ENCODE measurements around the gene CMYA5. TPM values are rescaled to one million over a fixed set of nuclear protein-coding genes. Genes with fewer than 3 reads are reported as not detected.
"Not testable (repeated sequence)": the region's sequence is repeated elsewhere in the genome, so short reads cannot be mapped to it uniquely, and the experiment has no call there.

The CMYA5 gene
- polyA plus RNA-seq, 3 donors: 16.7 to 21.7 (median 20.6) TPM

DNA sequence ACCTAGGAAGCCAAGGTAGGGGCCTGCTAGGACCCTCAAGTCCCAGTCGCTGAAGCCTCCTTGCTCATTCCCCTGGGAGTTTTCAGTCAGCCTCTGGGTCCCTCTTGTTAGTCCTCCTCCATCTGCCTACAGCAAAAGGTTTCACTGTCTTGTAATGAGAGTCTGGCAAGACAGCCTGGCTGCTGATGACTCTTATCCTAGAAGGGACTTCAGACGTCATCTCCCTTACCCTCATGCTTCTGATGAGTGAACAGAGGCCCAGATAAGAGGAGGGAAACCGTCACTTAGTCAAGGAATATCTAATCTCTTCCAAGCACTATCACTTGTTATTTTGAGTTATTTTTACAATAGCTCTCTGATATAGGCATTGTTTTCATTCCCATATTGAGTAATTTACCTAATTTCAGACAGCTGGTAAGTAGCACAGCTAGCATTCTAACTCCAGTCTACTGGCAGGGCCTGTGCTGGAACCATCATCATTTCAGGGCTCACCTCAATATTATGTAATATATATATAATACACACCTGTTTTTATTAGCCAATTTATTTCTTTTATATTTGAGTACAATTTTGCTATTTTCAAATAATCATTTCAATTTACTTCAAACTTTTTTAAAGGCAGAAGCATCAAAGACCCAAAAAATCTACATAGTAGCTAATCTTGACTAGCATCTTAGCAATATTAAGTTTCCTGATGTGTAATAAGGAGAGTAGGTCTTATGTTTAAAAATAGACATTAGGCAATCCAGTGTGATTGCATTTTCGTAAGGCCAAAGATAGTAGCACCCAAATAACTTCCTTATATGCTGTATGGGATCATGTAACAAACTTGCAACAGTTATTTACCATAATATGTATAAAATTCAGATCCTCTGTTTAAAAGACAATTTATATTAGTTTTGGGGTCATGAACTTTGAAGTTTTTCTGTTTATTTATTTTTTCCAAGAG, 7.9 kb downstream of the CMYA5 start:
- DNase-seq (ENCODE audit: extremely low read depth in 1 of 11, low read depth in 9 of 11, low spot score in 4 of 11): no peak

DNA sequence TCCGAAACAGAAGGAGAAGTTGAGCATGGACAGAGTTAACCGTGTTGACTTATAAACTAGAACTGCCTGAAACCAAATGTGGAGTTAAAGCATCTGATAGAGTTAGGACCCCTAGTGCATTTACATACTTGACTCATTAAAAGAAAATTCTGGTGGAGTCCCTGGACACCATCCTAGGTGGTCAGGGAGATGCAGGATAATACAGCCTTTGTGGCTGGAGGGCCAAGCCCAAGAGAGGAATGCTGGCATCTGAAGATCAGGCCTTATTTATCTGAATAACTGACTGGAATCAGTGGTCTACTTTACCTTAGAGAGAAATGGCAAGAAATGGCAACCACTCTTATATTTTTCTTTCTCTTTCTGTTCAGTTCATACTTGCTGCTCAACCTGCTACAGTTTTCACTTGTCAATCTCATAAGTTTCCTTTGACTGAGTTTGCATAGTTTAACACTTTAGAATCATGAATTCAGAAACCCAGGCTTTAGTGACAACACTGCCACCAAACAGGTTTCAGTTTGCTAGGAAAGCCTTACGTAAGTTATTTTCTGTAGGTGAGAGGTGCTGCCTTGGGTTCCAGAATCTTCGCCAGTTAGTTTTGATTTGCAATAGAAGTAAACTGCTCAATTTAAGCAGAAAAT, 10.2 kb downstream of the CMYA5 start:
- no peak for DNase-seq (ENCODE audit: extremely low read depth in 1 of 11, low read depth in 9 of 11, low spot score in 4 of 11)

DNA sequence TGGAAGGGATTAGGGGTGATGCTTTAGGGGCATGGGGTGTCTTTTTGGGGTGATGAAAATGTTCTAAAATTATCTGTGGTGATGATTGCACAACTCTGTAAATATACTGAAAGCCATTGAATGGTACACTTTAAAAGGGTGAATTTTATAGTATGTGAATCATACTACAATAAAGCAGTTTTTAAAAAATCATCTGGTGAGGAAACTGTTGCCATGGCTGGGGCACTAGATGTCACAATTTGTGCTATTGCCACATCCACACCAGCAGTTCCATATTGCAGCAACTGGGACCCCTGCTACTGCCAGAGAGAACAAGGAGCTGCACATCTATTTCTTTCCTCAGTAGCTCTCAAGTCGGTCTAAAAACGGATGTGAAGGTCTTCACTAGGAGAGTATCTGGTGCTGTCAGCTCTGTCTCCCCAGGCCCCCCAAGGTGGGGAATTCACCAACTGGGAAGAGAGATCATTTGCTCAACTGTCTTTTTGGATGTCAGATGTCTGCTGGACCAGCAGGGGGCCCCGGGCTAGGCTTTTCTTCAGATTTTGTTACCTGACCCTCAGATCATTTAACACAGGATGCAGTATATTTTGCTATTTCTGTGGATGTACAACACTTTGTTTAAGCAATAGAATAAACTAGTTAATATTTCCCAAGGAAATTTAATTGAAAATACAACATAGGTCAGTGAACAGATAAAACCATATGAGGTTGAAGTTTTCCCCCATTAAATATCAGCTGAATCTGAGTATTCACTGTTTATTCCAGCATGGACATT, 13.2 kb downstream of the CMYA5 start:
- DNase-seq (ENCODE audit: extremely low read depth in 1 of 11, low read depth in 9 of 11, low spot score in 4 of 11): no peak

DNA sequence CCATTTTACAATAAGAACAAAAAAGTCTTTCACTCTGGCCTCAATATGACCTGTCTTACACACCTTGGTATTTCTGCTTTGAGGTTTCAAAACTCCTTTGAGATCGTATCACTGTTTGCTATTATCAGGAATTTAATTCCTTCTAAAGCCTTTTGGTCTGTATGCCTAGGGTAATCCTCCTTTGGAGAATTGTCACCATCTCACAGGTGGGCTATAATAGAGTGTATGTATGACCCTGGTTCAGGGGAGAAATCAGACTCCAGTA, 13.7 kb downstream of the CMYA5 start:
- no peak for DNase-seq (ENCODE audit: extremely low read depth in 1 of 11, low read depth in 9 of 11, low spot score in 4 of 11)

DNA sequence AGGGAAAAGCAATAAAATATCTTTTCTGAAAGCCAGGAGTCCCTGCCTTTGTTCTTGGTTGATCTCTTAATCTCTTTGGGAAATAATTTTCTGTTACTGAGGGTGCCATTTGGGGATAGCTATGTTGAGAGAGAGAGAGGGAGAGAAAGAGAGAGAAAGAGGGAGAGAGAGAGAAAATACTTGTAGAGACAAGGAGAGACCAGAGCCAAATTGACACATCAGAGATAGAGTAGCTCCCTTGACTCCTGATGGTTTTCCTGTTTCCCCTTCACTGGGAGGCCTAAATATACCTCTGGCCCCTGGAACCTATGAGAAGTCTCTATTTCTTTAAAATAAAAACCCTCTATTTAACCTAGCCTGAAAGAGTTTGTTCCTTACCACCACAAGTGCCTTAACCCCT, 14.9 kb downstream of the CMYA5 start:
- no peak for DNase-seq (ENCODE audit: extremely low read depth in 1 of 11, low read depth in 9 of 11, low spot score in 4 of 11)

DNA sequence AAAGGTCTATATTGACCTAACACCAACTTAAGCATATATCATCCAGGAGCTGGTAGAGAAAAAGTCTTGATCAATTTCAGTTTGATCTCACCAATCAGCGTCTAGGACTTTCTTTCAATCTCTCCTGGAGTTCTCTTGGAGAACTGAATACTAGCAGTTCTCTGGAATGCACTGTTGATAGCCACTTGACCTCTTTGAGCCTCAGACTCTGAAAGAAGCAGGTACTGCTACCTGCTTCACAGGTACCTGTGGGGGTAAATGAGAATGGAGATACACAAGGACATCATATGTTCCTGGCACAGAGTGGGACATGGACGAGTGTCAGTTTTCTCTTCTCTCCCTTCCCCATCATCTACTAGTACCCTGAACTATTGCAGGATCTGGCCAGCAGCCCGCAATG, 16.0 kb downstream of the CMYA5 start:
- no peak for DNase-seq (ENCODE audit: extremely low read depth in 1 of 11, low read depth in 9 of 11, low spot score in 4 of 11)

DNA sequence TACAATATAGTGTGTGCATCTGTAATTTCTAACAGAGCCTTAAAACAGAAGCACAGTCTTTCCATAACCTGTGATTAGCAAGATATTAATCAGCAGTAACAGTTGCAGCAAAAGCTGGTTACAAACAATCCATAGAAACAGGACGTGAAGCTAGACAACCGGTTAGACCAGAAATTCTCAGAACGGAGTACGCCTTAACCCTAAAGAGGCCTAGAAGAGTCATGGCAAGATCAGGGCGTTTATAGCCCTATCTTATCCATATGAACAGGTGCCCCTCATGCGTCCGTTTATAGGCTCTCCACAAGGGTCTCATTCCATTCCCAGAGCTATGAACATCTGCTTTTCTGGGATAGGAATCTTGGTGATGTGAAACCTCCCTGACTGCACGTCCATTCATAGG, 16.7 kb downstream of the CMYA5 start:
- not testable (repeated sequence) for DNase-seq (ENCODE audit: extremely low read depth in 1 of 11, low read depth in 9 of 11, low spot score in 4 of 11)

DNA sequence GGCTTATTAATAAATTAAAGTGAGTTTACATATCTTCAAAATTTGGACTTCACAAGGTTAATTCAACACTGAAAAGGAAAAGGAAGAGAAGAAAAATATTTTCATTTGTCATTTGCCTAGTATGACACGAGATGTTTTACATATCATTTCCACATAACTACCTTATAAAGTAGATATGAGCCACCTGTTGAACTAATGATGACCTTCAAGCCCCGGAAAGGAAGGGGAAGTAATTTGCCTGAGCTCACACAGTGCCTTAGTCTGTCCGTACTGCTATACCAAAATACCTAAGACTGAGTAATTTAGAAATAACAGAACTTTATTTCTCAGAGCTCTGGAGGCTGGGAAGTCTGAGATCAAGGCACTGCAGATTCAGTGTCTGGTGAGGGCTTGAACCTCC, 17.9 kb downstream of the CMYA5 start:
- DNase-seq (ENCODE audit: extremely low read depth in 1 of 11, low read depth in 9 of 11, low spot score in 4 of 11): no peak

DNA sequence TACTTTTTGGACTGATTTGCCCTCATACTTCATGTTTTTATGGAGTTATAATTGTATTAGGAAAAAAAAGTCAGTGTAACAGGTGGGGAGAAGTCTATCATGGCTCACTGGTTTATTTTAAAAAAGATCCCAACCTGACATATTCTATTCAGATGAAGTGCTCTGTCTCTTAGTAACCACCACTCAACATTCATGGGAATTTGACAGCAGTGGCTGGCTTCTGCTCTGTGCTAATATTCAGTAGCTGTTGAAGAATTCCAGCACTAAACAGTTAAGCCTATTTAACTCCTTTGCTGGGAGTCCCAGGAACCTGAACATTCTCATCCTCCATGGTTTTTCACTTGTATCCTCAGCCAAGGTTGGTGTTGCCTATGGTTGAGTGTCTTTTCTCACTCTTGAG, 23.1 kb downstream of the CMYA5 start:
- no peak for DNase-seq (ENCODE audit: extremely low read depth in 1 of 11, low read depth in 9 of 11, low spot score in 4 of 11)

DNA sequence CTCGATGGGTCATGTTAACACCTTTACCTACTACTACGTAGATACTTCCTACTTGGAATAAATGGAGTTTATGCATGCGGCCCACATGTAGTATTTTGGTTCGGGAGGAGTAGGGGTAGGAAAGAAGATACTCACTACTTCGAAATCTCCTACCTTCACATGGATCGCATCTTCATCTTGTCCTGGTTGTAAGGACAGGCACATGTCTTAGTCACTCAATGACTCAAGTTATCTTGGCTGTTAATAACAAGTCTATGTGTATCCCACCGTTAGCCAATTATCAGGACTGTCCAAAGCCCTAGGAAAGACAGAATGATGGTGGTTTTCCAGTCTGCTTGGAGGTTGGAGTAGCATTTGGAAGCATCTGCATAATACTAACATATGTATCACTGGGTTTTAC, 24.1 kb downstream of the CMYA5 start:
- no peak for DNase-seq (ENCODE audit: extremely low read depth in 1 of 11, low read depth in 9 of 11, low spot score in 4 of 11)

DNA sequence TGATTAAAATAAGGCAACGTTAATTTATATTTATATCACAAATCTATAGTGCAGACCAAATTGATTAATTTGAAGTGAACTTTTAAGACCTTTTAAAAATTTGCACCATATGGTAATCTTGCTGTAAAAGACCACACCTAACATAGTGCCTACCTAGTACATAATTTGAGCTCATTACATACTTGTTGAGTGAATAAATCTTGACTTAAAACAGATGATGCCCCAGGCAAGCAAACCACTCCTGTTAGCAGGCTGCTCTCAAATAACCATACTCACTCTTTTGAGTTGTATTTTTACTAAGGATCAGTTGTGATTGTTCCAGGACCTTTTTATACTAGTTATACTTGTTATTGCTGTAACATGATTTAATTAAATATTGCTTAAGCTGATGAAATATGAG, 27.2 kb downstream of the CMYA5 start:
- no peak for DNase-seq (ENCODE audit: extremely low read depth in 1 of 11, low read depth in 9 of 11, low spot score in 4 of 11)

DNA sequence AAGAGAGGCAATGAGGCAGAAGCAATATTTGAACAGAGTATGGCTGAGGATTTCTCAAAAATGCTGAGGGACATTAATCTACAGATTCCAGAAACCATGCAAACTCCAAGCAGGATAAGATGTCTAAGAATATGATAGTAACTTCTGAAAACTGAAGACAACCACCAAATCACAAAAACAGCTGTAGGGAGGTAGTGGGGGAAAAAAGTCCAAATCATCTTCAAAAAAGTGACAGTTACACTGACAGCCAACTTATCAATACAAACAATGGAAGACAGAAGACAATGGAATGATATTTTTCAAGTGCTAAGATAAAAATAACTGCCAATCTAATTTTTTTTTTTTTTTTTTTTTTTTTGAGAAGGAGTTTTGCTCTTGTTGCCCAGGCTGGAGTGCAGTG, 30.5 kb downstream of the CMYA5 start:
- DNase-seq (ENCODE audit: extremely low read depth in 1 of 11, low read depth in 9 of 11, low spot score in 4 of 11): no peak

DNA sequence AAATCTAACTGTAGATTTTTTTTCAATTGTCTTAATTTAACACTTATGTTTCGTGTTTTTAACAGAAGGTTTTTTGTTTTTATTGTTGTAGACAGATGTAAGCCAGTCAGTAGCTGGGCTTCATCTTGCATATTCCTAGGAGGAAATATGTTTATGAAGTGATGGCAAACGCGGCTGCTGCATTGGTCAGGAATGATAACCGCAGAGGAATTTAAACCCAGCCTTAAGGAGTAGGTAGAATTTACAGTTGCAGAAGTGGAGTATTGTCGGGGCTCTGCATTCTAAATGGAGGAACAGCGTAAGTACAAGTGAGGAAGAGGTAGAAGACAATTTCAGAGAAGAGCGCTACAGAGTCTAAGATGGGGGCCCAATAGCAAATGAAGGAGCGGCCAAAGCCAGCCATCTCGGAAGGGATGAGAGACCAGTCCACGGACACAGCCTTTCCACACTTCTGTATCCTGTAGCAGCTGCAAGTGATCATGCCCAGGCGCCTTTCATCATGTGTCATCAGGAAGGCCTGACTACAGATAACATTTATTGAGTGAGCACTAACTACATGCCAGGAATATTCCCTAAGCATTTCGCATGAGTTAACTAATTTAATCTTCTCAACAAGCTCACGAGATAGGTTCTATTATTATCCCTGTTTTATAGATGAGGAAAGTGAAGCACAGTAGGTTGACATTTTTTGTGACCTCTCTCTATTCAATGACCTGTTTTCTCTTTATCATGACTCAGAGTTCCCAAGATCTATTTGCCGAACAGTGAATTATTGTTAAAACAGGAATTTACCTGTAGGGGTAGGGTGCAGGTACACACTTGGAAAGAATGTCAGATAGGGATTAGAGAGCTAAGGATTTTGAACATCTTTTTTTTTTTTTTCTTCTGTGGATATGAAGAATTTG, 38.1 kb downstream of the CMYA5 start:
- no peak for DNase-seq (ENCODE audit: extremely low read depth in 1 of 11, low read depth in 9 of 11, low spot score in 4 of 11)

DNA sequence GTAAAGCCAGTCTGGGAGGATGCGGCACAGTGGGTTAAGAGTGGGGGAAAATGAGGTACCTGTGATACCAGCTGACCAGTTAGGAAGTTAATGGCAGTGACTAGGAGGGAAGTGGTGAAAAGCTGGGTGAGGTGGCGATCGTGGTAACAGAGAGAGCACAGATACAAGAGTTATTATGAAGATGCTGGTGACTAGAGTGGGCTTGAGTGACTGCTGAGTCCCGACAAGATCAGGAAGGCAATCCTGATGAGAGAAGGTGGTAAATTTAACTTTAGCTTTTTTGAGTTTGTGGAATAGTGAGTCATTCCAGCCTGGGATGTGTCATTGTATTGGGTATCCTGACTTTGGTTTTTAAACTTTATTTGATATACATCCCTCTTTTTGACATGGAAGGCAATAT, 38.8 kb downstream of the CMYA5 start:
- DNase-seq (ENCODE audit: extremely low read depth in 1 of 11, low read depth in 9 of 11, low spot score in 4 of 11): no peak

DNA sequence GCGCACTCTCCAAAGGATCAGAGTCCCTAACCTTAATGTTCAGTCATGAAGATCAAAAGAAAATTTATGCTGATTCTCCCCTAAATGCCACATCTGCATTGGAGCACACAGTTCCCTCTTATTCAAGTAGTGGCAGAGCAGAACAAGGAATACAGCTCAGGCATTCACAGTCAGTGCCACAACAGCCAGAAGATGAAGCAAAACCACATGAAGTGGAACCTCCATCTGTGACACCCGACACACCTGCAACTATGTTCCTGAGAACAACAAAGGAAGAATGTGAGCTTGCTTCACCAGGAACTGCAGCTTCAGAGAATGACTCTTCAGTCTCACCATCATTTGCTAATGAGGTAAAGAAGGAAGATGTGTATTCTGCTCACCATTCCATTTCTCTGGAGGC, 40.0 kb downstream of the CMYA5 start:
- no peak for DNase-seq (ENCODE audit: extremely low read depth in 1 of 11, low read depth in 9 of 11, low spot score in 4 of 11)

DNA sequence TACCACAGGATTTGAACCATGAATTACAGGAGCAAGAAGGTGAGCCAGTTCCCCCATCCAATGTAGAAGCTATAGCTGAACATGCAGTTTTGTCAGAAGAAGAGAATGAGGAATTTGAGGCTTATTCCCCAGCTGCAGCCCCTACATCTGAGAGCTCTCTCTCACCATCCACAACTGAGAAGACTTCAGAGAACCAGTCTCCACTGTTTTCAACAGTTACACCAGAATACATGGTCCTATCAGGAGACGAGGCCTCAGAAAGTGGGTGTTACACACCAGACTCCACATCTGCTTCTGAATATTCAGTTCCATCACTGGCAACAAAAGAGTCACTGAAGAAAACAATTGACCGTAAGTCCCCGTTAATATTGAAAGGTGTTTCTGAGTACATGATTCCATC, 40.9 kb downstream of the CMYA5 start:
- no peak for DNase-seq (ENCODE audit: extremely low read depth in 1 of 11, low read depth in 9 of 11, low spot score in 4 of 11)

DNA sequence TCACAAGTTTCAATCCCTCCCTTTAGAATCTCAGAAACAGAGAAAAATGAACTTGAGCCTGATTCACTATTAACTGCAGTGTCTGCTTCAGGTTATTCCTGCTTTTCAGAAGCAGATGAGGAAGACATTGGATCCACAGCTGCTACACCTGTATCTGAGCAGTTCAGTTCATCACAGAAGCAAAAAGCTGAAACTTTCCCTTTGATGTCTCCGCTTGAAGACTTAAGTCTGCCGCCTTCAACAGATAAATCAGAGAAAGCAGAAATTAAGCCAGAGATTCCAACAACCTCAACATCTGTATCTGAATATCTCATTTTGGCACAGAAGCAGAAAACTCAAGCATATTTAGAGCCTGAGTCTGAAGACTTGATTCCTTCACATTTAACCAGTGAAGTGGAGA, 42.1 kb downstream of the CMYA5 start:
- DNase-seq (ENCODE audit: extremely low read depth in 1 of 11, low read depth in 9 of 11, low spot score in 4 of 11): no peak

DNA sequence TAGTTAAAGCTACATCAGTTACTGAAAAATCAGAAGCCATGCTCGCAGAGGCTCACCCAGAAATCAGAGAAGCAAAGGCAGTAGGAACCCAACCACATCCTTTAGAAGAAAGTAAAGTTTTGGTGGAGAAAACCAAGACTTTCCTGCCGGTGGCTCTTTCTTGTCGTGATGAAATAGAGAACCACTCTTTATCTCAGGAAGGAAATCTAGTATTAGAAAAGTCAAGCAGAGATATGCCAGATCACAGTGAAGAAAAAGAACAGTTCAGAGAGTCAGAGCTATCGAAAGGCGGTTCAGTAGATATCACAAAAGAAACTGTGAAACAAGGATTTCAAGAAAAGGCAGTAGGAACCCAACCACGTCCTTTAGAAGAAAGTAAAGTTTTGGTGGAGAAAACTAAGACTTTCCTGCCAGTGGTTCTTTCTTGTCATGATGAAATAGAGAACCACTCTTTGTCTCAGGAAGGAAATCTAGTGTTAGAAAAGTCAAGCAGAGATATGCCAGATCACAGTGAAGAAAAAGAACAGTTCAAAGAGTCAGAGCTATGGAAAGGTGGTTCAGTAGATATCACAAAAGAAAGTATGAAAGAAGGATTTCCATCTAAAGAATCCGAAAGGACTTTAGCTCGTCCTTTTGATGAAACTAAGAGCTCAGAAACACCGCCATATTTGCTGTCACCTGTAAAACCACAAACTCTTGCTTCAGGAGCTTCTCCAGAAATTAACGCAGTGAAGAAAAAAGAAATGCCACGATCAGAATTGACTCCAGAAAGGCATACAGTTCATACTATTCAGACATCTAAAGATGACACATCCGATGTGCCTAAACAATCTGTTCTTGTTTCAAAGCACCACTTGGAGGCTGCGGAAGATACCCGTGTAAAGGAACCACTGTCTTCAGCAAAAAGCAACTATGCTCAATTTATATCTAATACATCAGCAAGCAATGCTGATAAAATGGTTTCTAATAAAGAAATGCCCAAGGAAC, 47.2 kb downstream of the CMYA5 start:
- no peak for DNase-seq (ENCODE audit: extremely low read depth in 1 of 11, low read depth in 9 of 11, low spot score in 4 of 11)

Measured in renal cortex interstitium (tissue), 11 donors.